Stimulated activated CD4-positive, alpha-beta T cell treated with anti-CD3 and anti-CD28 coated beads, Interleukin-4, amount 100 ng/mL, for 4 hours (primary cell): ENCODE results near the gene NDE1.

ENCODE experiments used
- DNase-seq, 2 experiments: peaks; one replicate each; pipeline ENCODE4 v3.0.0-alpha.2; 2020

NDE1 gene

GRCh38 chr16:15741207-15741871 lies 91.3 kb downstream of the NDE1 start:
- DNase-seq: no peak

- no peak for DNase-seq
These were observed 92.7 kb downstream of the NDE1 start for GRCh38 chr16:15742716-15743115.

- DNase-seq: no peak
These were observed 93.6 kb downstream of the NDE1 start for GRCh38 chr16:15743657-15744056.

- DNase-seq: no peak
These were observed 96.3 kb downstream of the NDE1 start for GRCh38 chr16:15746332-15746731.

- no peak for DNase-seq
These were observed 97.9 kb downstream of the NDE1 start for GRCh38 chr16:15747937-15748336.

- DNase-seq: no peak
These were observed 98.6 kb downstream of the NDE1 start for GRCh38 chr16:15748654-15749053.

- DNase-seq: no peak
These were observed 99.3 kb downstream of the NDE1 start for GRCh38 chr16:15749371-15749770.

- no peak for DNase-seq
These were observed 99.9 kb downstream of the NDE1 start for GRCh38 chr16:15749985-15750384.

GRCh38 chr16:15751940-15752339 lies 101.9 kb downstream of the NDE1 start:
- DNase-seq: no peak

GRCh38 chr16:15752717-15753488 lies 102.9 kb downstream of the NDE1 start:
- DNase-seq: no peak

- DNase-seq: no peak
These were observed 104.9 kb downstream of the NDE1 start for GRCh38 chr16:15754821-15755534.

GRCh38 chr16:15757077-15757386 lies 107.0 kb downstream of the NDE1 start:
- no peak for DNase-seq

GRCh38 chr16:15757630-15758251 lies 107.7 kb downstream of the NDE1 start:
- peak in 1 of 2 experiments; percentile 1 for DNase-seq

GRCh38 chr16:15759070-15759469 lies 109.0 kb downstream of the NDE1 start:
- DNase-seq: no peak

GRCh38 chr16:15760129-15760528 lies 110.1 kb downstream of the NDE1 start:
- no peak for DNase-seq

- no peak for DNase-seq
These were observed 114.1 kb downstream of the NDE1 start for GRCh38 chr16:15764112-15764511.

- no peak for DNase-seq
These were observed 115.1 kb downstream of the NDE1 start for GRCh38 chr16:15765116-15765515.

- no peak for DNase-seq
These were observed 115.8 kb downstream of the NDE1 start for GRCh38 chr16:15765880-15766279.

GRCh38 chr16:15766918-15767317 lies 116.9 kb downstream of the NDE1 start:
- no peak for DNase-seq

GRCh38 chr16:15768201-15768600 lies 118.2 kb downstream of the NDE1 start:
- DNase-seq: no peak

GRCh38 chr16:15769239-15769638 lies 119.2 kb downstream of the NDE1 start:
- DNase-seq: no peak

- no peak for DNase-seq
These were observed 120.1 kb downstream of the NDE1 start for GRCh38 chr16:15770107-15770506.

- DNase-seq: no peak
These were observed 120.5 kb downstream of the NDE1 start for GRCh38 chr16:15770512-15770911.

- no peak for DNase-seq
These were observed 121.6 kb downstream of the NDE1 start for GRCh38 chr16:15771694-15772093.
